Neural progenitor cell (in vitro differentiated cells): ENCODE data around the gene TRIM32.

Experiments used
- EZH2 ChIP-seq: fragments of 200-600 bp; sonication (generic); IDR thresholded peaks from 2 replicates; pipeline ENCODE4 v1.6.1; 2017; ENCODE audit warnings: antibody characterized with exemption, mild to moderate bottlenecking, moderate library complexity
- TF ChIP-seq, protein P1 (sequence below): fragments of 200-600 bp; sonication (generic); IDR thresholded peaks from 2 replicates; pipeline ENCODE4 v1.5.1; 2017; ENCODE audit warnings: antibody characterized with exemption, mild to moderate bottlenecking

DNA sequence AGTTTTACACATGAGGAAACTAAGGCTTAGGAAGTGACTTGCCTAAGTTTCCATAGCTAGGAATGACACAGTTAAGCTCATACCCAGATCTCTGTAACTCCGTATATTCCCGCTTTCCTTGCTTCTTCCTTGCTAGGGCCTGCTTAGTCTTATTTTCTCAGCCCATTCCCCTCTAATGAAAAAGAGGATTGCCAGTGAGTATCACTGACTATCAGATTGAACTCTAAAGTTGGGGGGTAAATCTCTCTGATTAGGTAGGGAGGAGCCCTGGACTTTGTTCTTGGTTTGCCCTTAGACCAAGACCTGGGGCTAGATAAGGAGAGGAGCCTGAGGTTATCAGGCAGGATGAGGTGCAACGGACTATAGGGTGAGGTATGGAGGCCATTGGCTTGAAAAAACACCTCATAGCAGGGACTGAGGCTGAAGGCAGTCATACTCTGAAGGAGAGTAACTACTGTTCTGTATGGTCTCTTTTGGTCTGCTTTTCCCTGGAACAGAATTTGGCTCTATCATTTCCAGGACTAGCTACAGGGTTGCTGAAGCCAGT, 2.5 kb downstream of the TRIM32 start:
- TF ChIP-seq, protein P1, sequence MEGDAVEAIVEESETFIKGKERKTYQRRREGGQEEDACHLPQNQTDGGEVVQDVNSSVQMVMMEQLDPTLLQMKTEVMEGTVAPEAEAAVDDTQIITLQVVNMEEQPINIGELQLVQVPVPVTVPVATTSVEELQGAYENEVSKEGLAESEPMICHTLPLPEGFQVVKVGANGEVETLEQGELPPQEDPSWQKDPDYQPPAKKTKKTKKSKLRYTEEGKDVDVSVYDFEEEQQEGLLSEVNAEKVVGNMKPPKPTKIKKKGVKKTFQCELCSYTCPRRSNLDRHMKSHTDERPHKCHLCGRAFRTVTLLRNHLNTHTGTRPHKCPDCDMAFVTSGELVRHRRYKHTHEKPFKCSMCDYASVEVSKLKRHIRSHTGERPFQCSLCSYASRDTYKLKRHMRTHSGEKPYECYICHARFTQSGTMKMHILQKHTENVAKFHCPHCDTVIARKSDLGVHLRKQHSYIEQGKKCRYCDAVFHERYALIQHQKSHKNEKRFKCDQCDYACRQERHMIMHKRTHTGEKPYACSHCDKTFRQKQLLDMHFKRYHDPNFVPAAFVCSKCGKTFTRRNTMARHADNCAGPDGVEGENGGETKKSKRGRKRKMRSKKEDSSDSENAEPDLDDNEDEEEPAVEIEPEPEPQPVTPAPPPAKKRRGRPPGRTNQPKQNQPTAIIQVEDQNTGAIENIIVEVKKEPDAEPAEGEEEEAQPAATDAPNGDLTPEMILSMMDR: no peak
- TF ChIP-seq EZH2: no peak
